DMS53 treated with DMSO at 0.1 percent for 48 hours (cell line): Measurements from ENCODE around the gene TBC1D14.
"Not testable (repeated sequence)": the region's sequence is repeated elsewhere in the genome, so short reads cannot be mapped to it uniquely, and the experiment has no call there.

Experiments
- DNase-seq: peaks from one replicate; lab custom pipeline; 2025; ENCODE audit not compliant: unreplicated experiment; lab: John Stamatoyannopoulos, UW

The TBC1D14 gene

DNA sequence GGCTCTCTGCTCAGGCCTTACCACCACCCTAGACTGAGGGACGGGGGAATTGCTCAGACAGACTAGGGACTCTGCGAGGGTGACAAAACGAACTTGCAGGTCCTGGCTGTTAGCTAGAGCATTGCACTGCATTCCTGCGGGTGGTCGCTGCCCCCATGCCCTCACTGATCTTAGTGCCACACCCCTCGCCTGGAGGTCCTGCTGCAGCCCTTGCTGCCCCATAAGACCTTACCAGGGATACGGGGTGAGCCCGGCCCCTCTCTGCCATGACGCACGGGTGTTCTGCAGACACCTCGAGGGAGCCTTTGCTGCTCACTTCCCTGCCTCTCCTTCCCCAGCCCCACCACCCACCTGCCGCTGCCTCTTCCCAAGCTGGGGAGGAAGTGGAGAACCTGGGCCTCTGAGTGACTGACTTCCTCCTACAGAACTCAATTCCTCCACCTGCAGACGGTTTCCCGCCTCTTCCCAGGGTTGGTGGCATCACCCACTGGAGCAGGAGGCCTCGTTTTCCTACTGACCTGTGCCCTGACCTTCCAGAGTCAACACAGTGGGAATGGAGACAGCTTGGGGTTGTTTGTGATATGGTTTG is 19.8 kb upstream of the TBC1D14 start:
- no peak for DNase-seq

DNA sequence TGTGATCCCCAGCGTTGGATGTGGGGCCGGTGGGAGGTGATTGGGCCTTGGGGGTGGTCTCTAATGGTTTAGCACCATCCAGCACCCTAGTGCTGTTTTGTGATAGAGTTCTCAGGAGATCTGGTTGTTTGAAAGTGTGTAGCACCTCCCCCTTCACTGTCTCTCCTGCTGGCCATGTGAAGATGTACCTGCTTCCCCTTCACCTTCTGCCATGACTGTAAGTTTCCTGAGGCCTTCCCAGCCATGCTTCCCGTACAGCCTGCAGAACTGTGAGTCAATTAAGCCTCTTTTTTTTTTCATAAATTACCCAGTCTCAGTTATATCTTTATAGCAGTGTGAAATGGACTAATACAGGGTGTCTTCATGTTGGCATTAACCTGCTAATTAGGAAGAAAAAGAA is 19.3 kb upstream of the TBC1D14 start:
- no peak for DNase-seq

DNA sequence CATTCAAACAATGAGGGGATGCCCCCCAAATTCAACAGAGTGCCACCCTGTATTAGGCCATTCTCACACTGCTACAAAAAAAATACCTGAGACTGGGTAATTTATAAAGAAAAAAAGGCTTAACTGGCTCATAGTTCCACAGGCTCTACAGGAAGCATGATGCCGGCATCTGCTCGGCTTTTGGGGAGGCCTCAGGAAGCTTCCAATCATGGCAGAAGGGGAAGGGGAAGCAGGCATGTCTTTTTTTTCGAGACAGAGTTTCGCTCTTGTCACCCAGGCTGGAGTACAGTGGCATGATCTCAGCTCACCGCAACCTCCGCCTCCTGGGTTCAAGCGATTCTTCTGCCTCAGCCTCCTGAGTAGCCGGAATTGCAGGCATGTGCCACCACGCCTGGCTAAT is 18.7 kb upstream of the TBC1D14 start:
- DNase-seq = not testable (repeated sequence)

DNA sequence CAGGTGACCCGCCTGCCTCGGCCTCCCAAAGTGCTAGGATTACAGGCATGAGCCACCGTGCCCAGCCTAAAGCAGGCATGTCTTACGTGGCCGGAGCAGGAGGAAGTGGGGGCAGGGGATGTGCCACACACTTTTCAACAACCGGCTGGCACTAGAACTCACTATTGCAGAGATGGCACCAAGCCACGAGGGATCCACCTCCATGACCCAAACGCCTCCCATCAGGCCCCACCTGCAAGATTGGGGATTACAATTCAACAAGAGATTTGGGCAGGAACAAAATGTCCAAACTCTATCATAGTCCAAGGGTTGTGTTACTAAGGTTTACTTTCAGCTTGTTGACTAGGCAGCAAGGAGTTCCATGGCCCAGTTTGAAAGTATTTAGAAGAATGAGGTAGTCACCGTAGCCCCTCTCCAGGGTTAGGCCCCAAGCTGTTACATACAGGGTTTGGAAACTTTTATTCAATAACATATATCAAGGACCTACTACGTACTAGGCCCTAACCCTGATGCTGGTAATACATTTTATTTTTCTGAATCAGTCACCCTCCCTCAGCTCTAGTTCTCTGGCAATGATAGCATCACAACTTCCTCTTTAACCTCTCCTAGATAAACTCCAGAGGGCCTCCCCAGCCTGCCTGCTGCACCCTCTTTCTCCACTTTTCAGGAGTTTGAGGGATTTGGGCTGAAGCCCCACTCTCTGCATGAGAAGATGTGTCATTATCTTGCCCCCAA is 18.0 kb upstream of the TBC1D14 start:
- DNase-seq = no peak

DNA sequence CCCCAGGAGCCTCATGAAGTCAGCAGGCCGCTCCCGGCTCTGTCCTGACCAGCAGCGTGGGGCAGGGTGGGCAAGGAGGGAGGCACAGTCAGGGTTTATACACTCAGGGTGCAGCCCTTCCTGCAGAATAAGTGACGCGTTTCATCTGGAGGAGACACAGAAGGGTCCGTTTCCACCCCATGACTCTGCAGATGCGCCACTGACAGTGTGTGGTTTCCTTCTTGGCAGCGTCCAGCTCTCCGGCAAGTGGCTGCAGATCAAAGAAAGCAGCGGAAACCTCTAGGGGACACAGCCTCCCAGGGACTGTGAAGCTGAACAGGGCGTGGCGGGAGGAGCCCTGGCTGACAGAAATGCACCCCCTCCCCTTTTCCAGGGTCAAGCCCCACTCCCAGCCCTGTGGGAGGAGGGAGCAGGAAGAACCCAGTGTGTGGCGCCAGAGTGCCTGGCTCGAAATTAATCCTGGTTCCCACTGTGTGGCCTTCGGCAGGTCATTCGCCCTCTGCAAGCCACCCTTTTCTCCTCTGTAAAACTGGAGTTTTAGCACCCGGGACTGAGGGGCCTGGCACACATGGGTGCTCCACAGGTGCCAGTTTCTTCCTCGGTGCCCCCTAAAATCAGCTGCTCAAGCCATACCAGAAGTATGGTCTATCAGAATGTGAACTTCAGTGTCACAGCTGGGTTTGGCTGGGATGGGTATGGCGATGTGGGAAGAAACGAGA is 17.3 kb upstream of the TBC1D14 start:
- no peak for DNase-seq

DNA sequence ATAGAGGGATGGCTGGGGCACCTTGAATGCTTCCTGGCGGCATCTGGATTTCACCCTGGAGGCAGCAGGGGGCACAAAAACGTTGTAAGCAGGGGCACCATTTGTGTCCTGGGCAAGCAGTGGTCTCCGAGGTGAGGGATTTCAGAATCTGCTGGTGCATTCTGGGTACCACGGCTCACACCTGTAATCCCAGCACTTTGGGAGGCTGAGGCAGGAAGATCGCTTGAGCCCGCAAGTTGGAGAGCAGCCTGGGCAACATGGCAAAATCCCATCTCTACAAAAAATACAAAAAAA is 16.8 kb upstream of the TBC1D14 start:
- DNase-seq = no peak

DNA sequence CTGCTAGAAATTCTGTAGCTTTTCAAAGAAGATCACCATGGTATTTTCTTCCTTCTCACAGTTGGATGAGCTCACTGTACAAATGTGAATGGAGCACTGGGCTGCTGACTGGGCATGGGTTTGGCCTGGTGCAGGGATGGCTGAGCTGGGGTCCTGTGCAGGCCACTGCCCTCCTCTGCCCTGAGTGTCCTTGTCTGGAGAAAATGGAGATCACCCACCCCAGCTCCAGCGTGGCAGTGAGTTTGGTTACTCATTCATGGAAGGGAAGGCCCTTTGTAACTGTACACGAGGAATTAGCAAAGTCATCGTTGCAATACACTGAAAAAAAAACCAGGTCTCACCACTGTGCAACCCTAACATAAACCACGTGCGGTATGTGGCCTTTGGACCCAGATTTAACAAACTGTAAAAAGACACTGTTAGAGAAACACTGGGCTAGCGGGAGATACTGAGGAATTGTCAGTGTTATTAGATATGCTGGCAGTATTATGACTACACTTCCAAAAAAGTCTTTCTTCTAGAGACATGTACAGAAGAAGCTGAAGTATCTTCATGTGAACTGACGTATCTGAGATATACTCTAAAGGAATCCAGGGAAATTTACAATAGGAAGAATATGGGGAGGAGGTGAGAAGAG is 16.1 kb upstream of the TBC1D14 start:
- peak; percentile 30 for DNase-seq

DNA sequence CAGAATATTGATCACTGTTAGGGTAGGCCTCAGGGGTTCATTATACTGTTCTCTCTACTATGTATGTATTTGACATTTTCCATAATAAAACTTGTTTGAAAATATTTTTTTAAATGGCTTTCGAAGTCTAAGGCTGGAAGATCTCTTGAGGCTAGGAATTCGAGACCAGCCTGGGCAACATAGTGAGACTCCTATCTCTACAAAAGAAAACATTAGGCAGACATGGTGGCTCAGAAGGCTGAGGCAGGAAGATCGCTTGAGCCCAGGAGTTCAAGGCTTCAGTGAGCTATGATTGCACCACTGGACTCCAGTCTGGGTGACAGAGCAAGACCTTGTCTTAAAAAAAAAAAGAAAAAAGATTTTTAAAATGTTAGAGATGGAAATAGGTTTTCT is 15.5 kb upstream of the TBC1D14 start:
- DNase-seq = no peak

DNA sequence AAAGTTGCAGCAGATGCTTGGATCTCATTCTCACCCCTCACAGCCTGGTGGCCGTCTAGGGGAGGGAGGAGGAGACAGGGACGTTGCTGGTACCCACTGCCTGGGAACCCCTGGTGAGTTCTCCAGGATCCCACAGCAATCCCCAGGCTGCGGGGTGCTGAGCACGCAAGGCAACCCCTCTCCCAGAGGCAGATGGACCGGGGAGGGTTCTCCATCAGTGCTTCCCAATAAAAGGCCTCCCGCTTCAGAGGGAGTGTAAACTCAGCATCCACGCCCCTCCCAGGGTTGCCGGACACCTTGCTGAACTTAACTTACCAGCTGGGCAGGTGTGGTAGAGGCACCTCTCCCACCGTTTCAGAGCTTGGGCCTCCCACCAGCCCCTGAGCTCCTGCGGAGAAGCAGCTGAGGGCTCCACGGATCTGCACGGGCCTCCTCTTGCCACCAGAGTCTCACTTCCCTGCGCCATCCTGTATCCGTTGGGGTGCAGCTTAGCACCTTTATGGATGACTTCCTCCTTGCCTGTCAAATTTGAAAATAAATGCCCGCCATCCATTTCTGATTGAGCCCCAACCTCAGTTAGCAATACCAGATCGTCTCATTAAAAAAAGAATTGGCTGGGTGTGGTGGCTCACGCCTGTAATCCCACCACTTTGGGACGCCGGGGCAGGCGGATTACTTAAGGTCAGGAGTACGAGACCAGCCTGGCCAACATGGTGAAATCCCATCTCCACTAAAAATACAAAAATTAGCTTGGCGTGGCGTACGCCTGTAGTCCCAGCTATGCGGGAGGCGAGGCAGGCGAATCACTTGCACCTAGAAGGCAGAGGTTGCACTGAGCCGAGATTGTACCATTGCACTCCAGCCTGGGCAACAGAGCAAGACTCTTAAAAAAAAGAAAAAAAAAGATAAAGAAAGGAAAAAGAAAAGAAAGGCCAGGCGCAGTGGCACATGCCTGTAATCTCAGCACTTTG is 14.8 kb upstream of the TBC1D14 start:
- DNase-seq = no peak

DNA sequence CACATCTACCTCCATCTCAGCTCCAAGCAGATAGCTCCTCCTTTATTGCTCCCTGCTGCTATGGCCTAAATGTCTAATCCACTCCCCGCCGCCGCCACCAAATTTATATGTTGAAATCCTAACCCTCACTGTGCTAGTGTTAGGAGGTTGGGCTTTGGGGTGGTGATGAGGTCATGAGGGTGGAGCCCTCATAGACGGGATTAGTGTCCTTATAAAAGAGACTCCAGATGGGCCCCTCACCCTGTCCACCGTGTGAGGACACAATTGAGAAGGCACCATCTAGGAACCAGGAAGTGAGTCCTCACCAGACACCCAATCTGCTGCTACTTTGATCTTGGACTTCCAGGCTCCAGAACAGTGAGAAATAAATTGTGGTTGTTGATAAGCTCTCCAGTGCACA is 13.6 kb upstream of the TBC1D14 start:
- DNase-seq = no peak

DNA sequence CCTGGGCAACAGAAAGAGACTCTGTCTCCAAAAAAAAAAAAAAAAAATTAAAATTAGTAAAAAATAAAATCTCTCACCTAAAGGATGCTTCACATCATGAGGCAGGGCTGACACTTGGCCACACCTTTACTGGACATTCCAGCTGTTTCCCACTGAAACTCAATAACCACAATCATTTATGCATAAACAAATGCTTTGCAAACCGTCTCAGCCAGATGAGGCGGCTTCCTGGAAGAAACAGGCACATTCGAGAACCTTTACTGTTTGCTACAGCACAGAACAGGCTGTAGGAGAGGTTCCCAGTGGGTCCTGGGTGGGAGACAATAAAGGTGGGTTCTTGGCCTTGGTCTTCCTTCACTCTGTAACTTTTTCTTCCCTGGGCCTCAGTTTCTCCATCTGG is 10.9 kb upstream of the TBC1D14 start:
- DNase-seq = no peak

DNA sequence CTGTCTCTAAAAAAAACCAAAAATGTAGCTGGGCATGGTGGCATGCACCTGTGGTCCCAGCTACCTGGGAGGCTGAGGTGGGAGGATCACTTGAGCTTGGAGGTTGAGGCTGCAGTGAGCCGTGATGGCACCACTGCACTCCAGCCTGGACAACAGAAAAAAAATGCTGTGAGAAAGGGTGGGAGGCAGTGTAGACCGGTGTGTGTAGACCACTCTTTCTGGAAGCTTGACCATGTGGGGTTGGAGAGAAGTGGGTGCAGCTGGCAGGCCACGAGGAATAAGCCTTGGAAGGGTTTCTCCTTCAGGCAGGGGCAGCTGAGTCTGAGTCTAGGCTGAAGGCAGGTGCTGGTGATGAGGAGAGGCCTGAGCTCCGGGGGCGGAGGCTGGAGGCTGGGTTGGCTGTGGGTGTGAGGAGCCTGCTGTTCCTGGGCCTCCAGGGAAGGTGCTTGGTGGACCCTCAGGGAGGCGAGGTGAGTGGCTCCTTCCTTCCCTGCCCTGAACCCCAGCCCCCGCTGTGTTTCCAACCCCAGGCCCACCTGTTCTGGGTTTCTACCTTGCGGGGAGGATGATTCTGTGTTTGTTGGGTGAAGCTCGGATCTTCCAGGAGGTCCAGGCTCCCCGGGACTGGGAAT is 9.3 kb upstream of the TBC1D14 start:
- DNase-seq = no peak

DNA sequence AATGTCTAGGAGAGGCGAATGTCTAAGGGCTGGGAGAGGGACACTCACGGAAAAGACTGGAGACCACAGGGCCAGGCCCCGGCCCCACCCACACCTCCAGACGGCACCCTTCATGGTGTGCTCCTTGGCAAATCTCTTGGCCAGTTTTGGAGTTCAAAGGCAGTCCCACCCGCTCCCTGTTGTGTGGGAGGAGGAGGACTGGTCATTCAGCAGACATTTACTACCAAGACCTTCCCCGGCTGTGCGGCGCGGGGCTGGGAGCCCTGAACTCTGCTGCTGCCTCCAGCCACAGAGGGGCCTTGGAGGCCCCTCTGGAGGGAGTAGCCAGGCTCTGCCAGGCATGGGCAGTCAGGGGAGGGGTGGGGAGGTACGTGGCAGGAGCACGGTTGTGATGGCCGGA is 8.7 kb upstream of the TBC1D14 start:
- no peak for DNase-seq

DNA sequence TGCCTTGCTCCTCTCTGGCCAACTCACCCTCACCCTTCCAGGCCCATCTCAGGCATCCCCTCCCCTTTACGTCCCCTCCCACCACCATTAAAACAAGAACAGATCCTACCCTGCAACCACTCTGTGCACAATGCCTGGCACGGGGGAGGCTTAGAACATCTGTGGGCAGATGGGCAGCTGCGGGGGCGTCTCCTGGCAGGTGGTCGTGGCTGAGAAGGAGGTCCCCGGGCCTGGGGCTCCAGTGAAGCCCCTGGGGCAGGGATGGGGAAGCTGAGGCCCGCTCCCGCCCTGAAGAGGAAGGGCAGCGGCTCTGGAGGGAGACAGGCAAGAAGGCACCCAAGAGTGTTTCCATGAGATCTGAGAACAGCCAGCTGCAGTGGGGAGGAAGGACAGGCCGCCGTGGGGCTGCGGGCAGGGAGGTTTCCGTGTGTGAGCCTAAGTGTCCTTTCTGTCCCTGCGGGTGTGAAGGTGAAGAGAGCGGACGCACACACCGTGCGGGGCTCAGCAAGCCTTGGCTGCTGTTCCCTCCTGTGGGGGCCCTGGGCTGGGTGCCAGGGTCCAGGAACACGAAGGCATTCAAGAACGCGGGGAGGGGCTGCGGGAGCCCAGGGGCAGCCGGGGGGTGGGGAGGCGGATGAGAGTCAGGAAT is 7.8 kb upstream of the TBC1D14 start:
- no peak for DNase-seq

DNA sequence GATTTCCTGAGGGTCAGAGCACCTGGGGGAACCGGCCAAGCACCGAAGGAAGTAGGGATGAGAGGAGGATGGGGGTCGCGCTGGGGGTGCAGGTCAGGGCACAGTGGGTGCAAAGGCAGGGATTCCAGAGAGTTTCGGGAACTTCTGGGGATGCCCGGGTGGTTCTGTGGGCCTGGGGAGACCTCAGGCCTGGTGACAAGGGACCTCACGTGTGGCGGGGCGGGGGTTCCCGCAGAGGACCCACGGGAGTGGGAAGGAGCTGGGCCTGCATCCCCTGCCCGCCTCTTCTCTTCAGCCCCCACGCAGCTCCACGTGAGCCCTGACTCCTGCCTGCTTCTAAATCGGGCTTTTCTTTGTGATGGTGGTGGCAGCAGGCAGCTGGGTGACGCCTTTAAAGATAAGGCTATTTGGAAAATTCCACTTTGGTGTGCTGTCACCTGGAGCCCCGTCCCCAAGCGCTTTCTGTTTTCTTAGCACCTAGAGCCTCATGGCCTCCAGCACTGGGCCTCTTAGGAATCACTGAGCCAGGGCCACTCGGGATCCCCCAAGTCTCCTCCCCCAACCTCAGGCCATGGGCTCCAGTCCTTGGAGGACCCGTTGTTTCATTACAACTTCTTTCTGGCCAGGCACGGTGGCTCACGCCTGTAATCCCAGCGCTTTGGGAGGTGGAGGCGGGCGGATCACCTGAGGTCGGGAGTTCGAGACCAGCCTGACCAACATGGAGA is 7.1 kb upstream of the TBC1D14 start:
- DNase-seq = no peak

DNA sequence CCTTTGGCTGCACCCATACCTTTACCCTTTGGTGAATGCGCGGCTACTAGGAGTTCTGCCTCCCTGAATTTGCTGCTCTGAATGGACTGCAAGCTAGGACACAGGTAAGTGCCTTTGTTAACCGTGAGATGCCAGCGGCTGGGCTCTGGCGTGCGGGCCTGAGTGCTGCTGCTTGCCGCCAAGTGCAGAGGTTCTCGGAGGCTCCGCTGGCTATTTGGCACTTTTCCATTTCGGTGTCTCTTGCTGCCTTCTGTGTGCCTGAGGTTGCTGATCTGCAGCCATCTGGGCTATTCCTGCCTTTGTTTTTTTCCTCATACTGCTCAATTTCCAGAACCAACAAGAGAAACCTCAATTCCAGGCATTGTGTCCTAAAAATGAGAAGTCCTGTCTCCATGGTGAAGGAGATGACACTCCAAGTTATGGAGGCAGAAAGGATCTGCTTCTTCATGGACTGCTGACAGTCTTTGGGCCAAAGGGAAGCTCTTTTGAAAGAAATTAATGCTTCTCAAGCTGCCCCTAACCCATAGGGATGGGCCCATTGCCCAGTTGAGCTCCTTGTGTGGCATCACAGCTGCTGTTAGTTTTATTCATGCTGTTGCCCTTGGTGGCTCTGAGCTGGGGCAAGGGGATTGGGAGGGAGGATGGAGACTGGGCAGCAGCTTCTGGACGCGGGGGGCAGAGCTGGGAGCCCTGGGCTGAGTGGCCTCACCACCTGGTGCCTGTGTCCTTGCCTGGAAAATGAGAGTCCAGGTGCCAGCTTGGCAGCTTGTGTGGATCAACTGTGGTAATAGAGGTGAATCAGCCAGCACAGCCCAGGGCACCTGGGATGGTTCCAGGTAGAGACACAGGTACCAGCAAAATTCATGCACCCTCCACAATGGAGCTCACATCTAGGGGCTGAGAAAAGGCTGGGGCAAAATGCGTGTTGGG is 3.8 kb upstream of the TBC1D14 start:
- DNase-seq = no peak

DNA sequence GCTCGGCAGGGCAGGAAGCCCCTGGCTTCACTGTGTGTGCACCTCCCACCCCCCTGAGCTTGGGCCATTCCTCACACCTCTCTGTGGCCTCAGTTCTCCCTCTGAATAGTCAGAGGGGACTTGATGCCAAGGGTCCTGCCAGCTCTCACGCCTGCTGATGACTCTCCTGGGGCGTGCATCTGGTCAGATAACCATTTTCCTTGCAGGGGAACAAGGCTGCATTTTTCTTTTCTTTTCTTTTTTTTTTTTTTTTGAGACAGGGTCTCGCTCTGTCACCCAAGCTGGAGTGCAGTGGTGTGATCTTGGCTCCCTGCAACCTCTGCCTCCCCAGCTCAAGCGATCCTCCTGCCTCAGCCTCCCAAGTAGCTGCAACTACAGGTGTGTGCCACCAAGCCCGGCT is 3.1 kb upstream of the TBC1D14 start:
- DNase-seq = not testable (repeated sequence)

DNA sequence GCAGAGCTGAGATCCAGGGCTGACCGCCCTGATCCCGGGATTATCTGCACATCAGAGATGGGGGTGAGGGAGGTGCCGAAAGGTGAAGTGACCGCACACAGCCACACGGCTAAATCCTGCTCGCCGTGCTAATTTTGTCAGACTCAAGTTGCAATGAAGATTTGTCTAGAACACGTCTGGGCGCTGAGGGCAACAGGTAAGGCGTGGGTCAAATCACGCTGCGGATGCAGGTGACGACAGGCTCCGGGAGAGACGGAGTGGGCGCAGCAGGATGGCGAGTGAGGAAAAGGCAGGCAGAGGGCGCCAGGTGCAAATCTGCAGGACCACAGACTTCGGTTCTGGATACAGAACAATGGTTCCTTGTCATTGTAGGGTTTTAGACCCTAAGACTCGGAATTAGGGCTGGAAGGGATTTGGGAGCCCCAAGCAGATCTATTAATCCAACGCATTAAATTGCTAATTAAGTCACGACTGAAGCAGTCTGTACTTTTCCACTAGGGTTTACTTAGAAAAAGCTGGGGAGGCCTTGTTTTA is 1.9 kb upstream of the TBC1D14 start:
- DNase-seq = peak; percentile 41
